Activated CD8-positive, alpha-beta memory T cell treated with anti-CD3 and anti-CD28 coated beads, Interleukin-2, amount 50 U/mL, for 24 hours (primary cell): ENCODE results near the gene PNCK.

ENCODE experiments used
- DNase-seq: peaks from one replicate; pipeline ENCODE4 v3.0.0-alpha.2; 2020; ENCODE audit errors: extremely low read depth

Gene PNCK

DNA sequence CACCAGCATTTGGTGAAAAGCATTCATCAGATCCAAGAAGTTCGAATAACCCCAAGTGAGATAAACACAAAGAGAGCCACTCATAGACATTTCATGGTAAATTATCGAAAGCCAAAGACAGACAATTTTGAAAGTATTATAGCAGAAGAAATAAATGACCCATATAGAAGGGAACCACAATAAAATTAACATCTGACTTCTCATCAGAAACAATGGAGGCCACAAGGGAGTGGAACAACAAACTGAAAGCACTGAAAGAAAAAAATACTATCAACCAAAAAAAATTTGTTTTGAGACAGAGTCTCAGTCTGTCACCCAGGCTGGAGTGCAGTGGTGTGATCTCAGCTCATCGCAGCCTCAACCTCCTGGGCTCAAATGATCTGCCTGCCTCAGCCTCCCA, 14.3 kb downstream of the PNCK start:
- DNase-seq: no peak

- no peak for DNase-seq
Observed at GRCh38 chrX:153657161-153657560, 16.5 kb downstream of the PNCK start.

DNA sequence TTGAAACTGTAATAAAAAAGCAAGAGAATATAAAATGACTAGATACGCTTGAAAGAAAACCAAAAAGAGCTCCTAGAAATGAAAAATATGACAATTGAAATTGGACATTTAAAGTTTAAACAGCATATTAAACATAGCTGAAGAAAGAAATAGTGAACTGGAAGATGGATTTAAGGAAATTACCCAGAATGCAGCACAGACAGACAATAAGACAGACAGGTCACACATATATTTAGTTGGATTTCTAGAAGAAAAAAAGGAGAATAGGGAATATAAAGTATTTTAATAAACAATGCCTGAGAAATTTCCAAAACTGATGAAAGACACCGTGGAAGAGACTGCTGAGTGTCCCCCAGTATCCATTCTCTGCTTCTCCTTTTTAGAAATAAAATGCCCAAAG, 20.1 kb downstream of the PNCK start:
- no peak for DNase-seq

DNA sequence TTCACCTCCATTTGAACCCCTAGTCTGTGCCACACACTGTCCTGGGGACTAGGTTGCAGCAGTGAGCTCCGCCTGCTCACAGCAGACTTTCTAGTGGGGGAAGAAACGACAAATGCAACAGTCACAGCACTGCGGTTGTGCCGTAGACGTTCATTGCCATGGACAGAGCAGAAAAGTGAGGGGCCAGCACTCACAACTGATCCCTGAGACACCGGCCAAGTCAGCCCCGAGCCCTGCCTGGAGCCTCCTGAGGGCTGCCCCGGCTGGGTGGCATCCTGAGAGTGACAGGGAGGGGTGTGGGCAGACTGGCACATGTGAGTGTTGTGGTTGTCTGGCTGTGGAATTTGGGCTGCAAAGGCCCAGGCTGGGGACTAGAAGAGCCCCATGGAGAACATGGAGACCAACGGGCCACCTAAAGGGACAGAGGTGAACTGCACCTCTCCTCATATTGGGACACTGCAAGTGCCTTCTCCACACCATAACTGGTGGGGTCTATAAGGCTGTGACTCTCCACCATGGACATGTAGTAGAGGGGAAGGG, 22.0 kb downstream of the PNCK start:
- no peak for DNase-seq

DNA sequence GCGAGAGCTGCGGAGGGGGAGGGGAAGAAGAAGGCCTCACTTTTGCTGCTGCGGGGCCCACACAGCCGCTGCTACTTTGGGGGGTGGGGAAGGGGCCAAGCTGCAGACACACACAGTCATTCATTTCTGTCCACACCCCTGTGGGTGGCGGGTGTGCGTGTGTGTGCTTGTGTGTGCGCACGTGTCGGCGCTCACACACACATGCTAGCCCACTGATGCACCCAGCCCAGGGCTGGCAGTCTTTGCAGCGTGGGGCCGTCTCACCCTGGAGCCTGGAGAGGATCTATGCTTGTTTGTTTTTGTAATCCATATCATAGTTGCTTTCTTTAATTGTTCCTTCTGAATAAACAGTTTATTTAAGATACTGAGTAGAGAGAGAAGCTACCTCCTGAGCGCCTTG, 22.7 kb downstream of the PNCK start:
- no peak for DNase-seq

GRCh38 chrX:153649915-153650782, 23.5 kb downstream of the PNCK start:
- no peak for DNase-seq

DNA sequence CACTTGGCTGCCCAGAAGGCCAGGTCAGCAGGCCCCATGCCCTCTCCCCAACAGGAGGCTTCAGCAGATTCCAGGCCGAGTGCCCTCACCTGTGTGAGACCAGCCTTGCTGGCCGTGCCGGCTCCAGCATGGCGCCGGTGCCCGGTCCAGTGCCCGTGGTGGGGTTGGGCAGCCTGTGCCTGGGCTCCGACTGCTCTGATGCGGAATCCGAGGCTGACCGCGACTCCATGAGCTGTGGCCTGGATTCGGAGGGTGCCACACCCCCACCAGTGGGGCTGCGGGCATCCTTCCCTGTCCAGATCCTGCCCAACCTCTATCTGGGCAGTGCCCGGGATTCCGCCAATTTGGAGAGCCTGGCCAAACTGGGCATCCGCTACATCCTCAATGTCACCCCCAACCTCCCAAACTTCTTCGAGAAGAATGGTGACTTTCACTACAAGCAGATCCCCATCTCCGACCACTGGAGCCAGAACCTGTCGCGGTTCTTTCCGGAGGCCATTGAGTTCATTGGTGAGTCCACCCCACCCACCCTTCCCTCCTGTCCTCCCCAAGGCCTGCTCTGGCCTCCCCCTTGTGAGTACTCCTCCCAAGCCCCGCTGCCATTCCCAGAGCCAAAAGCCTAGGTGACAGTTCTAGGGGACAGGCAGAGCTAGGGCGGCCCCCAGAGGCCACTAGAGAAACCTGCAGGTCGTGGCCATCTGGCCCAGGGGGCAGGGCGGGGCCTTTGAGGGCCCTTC, 24.3 kb downstream of the PNCK start:
- no peak for DNase-seq

GRCh38 chrX:153648358-153649177, 25.0 kb downstream of the PNCK start:
- no peak for DNase-seq

- no peak for DNase-seq
Observed at GRCh38 chrX:153647461-153648357, 25.9 kb downstream of the PNCK start.

DNA sequence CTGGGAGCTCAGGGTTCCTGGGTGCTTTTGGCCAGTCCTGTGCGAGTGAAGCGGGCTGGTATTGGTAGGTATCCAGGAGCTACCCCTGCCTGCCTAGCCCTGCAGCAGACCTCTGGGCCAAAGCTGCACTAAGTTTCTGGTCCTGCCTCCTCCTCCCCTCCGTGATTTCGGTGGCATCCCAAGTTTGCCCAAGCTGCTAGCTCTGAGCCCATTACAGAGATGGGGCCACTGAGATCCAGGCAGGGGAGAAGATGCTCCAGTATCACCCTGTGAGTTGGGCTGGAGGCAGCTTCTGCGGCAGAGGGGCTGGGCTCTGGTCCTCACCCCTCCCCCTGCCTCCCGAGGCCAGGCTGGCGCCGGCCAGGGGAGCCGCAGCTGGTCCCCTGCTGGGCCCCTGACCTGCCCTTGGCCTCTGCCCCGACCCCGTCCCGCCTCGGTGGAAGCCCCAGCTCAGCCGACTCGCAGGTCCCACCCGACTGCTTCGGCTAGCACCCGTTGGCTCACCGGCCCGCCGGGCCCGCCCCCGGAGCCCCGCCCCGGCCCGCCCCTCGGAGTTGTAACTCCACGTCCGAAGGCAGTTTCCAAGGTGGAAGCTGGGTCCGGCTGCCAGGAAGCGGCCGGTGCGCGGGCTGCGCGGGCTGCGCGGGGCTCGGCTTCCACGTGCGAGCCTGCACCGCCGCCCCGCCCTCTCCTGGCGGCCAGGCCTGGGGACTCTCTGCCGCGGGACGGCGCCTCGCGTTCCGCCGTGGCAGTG, 26.8 kb downstream of the PNCK start, which contains the start of gene DUSP9:
TSS of gene DUSP9 (plus strand) at position 584 of the 754 bp plus-strand sequence. CDS start 751 bp downstream, outside the sequence.
- DNase-seq: no peak

GRCh38 chrX:153645921-153646488, 27.6 kb downstream of the PNCK start:
- no peak for DNase-seq

- no peak for DNase-seq
Observed at GRCh38 chrX:153645151-153645550, 28.5 kb downstream of the PNCK start.

- DNase-seq: no peak
Observed at GRCh38 chrX:153644356-153645125, 29.1 kb downstream of the PNCK start.

DNA sequence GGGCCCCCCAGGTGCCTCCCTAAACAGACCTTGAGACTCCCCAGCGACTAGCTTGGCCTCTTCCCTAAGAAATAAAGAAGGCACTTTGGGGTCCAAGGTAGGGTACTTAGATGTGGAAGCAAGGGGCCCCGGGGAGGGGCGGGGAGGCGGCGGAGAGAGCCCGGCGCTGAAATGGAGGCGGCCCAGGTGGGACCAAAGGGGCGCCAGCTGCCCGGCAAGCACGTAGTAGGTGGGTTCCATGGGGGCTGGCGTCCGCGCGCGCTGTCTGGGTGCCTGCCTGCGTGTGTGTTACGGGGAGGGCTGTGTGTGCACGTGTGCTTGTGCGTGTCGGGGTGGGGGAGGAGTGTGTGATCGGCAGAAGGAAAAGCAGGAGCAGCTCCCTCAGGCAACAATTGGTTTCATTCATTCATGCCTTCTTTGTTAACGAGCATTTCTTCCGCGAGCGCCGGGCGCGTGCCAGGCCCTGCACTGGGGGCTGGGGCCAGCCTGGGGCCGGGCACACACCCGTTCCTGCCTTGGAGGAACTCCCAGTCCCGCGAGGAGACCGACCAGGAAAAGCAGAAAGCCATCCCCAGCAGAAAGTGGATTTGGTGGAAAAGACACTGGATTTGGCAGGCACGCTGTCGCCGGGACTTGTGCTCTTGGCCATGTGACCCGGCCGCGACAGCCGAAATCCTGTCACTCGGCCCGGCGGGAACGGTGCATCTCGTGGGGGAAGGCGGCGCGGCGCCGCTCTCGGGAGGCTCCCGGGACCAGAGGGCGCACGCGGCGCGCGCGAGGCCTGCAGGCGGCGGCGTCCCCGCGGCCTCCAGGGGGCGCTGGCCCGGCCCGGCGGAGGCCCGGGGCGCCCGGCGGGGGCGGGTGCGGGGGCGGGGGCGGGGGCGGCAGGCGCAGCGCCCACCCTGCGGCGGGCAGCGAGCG, 29.9 kb downstream of the PNCK start:
- no peak for DNase-seq

DNA sequence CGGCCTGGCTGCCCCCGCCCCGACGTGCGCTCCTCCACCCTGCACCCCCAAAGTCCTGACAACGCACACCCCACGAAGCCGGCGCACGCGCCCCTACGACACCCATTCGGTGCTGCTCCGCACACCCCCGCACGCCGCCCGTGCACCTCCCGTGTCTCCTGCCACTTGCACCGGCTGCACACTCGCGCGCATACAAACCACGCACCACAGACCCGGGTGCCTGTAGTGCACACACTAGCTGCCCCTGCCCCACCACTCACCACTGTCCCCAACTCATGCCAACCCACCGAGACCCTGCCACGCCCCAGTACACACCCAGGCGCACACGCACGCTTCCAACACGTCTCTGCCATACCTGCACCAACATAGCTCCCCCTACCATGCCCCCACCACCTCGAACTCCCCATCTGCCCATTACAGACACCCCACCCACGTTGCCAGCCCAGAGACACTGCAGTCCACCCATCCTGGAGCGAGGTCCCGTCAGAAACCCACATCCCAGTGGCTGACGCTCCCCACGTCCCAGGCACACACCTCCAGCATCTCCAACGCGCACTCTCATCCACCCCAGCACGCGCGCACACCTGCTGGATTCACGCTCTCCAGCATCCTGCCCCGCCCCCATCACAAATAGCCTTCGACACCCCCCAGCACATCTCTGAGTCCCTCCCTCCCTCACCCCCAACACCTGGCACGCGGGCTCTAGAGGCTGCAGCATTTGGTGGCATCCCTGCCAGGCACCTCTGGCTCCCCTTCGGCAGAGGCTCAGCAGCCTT, 30.8 kb downstream of the PNCK start:
- DNase-seq: no peak

GRCh38 chrX:153642051-153642654, 31.5 kb downstream of the PNCK start:
- DNase-seq: no peak

DNA sequence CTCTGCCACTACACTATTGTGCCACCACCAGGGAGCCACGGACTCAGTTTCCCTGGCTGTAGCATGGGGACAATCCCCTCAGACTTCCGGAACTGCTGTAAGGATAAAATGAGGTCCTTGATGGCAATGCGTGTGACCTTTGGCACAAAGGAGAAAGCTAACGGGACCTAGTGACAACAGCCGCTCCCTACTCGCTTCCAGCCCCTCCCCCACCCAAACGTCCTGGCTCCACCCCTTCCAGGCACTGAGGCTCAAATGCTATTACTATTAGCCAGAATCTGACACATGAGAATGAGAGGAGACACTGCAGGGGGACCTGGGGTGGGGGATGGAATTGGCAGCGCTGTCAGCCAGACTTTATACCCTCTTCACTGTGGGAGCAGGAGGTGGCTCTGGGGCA, 32.0 kb downstream of the PNCK start:
- no peak for DNase-seq
